NCI-H2107 (cell line): ENCODE results near the gene BMPR1A.
"Not testable (repeated sequence)": the region's sequence is repeated elsewhere in the genome, so short reads cannot be mapped to it uniquely, and the experiment has no call there.

Experiments
- DNase-seq: peaks from one replicate; lab custom pipeline; 2025; lab: John Stamatoyannopoulos, UW

BMPR1A gene

GRCh38 chr10:86941991-86942421 lies 185.6 kb downstream of the BMPR1A start:
- no peak for DNase-seq

DNA sequence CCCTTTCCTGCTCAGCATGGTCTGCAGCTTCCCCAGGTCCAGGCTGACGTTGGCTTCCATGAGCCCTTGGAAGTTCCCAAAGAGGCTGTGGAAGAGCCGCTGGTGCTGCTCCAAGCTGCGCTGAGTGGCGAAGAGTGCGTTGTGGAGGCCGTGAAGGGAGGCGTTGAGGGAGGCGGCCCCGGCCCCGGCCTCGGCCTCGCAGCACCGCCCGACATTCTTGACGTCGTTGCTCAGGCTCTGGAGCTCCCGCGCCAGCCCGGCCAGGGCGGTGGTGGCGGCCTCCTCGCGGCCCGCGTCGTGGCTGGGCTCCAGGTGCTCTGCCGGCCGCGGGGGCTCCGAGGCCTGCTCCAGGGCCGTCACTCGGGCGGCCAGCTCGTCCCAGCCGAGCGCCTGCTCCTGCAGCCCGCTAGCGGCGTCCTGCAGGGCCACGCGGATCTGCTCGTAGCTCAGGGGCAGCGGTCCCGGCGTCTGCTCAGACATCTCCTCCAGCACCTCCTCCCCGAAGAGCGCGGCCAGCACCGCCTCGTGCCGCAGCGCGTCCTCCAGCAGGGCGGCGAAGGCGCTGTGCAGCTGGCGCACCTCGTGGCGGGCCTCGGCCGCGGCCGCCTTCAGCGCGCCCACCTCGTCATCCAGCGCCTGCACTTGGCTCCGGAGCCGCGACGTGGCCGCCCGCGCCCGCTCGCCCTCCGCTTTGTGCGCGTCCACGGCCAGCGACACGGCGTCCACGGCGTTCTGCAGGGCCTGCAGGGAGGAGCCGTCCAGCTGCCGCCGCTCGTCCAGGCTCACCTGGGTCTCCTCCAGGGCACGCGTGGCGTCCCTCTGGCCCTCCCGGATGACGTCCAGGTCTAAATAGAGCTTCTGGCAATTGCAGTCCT lies 186.3 kb downstream of the BMPR1A start:
- no peak for DNase-seq

DNA sequence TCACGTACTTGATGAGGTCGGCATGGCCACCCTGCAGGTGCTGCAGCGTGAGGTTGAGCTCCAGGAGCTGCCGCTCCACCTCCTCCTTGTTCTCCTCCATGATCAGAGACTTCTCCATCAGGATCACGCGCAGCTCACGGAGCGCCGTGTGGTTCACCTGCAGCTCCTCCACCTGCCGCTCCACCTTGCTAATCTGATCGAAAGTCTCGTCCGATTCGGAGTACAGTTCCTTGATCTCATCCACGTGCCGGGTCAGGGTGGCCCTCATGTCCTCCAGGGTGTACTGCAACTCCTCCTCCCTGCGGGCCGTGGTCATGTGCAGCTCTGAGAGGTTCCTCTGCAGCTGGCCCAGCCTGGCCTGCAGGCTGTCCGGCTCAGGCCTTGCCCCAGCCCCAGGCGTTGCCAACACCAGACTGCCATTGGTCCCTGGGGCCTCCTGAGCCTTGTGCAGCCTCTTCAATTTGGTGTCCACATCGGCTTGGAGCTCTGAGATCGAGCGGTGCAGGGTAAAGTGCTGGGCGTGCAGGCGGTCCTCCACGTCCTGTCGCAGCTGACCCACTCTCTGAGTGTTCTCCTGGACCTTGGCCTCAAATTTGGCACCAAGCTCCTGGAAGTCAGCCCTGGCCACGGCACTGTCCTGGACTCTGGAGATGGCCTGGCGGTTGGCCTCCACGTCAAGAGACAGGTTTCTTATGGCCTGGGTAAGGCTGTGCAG lies 187.1 kb downstream of the BMPR1A start:
- no peak for DNase-seq

GRCh38 chr10:86944031-86944419 lies 187.6 kb downstream of the BMPR1A start:
- DNase-seq, result no peak

DNA sequence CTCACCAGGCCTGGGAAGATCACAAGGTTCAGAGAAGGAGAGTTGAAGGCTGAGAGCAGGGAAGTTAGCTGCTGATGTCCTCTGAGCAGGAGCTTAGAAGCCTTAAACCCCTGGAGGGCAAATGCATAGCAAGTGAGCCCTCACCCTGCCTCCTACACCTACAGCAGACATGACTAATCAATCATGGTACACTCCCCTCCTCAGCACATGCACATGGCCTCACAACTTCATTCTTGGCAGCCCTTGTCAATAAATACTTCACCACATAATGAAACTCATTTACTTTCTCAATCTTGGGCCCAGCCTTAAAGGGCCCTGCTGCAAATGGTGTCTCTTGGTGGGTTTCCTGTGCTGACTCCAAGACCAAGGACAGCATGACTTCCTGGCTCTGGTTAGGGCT lies 188.1 kb downstream of the BMPR1A start:
- DNase-seq, result no peak

DNA sequence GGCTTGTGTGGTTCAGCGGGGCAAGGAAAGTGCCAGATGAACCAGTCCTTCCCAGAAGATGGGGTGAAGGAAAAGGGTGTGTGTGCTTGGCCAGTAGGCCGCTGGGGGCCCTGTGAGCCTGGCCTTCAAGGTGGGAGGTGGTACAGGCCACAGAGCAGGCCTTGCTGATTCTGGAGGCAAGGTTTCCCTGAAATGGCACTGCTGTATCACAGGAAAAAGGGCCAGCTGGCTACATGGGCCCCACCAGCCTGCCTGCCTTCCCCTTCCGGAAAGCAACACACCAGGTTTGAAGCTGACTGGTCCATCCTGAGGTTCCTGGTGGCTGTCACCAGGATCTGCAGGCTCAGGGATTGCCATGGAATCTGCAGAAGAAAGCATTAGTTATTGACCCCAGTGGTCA lies 188.5 kb downstream of the BMPR1A start:
- no peak for DNase-seq

GRCh38 chr10:86945361-86946212 lies 189.2 kb downstream of the BMPR1A start:
- DNase-seq, result no peak

- DNase-seq, result peak; percentile 18
Measured at GRCh38 chr10:86946213-86947155, 190.1 kb downstream of the BMPR1A start.

DNA sequence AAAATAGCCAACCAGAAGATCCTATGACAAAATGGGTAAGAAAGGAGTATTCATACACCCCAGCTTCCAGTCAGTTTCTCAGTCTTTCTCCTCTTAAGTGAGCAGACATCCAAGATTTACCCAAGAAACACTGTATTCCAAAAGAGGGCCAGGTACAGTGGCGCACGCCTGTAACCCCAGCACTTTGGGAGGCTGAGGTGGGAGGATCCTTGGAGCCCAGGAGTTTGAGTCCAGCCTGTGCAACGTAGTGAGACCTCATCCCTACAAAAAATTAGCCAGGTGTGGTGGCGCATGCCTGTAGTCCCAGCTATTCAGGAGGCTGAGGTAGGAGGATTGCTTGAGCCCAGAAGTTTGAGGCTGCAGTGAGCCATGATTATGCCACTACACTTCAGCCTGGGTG lies 191.4 kb downstream of the BMPR1A start:
- DNase-seq, result not testable (repeated sequence)

- DNase-seq, result no peak
Measured at GRCh38 chr10:86950349-86950748, 193.9 kb downstream of the BMPR1A start.

DNA sequence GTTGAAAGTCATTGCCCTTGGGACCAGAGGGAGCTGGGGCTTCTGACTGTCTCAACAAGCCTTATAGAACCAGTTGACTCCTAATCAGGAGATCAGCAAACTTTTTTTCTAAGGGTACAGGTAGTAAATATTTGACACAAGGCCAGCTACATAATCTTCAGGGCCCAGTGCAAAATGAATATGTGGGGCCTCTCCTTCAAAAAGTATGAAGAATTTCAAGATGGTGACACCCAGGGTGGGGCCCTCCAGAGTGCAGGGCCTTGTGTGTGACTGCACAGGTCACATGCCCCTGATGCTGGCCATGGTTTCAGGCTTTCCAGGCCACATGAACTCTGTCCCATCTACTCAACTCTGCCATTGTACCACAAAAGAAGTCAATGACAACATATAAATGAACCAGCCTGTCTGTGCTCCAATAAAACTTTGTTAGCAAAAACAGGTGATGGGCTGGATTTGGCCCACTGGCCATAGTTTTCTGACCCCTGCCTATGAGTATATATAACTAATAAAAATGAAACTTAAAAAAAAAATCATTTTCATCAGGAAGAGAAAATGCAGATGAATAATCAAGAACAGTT lies 194.9 kb downstream of the BMPR1A start:
- no peak for DNase-seq

- DNase-seq, result no peak
Measured at GRCh38 chr10:86952106-86952505, 195.7 kb downstream of the BMPR1A start.

DNA sequence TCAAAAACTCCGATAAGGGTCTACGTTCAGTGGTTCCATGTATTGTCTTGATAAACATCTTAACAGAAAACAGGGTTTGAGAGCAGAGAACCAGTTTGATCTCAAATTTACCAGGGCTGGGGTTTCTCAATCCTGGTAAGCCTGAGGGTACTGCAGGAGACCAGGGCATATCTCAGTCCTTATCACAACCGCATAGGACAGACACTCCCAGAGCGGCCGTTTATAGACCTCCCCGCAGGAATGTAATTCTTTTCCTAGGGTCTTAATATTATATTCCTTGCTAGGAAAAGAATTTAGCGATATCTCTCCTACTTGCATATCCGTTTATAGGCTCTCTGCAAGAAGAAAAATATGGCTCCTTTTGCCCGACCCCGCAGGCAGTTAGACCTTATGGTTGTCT lies 196.3 kb downstream of the BMPR1A start:
- DNase-seq, result not testable (repeated sequence)

DNA sequence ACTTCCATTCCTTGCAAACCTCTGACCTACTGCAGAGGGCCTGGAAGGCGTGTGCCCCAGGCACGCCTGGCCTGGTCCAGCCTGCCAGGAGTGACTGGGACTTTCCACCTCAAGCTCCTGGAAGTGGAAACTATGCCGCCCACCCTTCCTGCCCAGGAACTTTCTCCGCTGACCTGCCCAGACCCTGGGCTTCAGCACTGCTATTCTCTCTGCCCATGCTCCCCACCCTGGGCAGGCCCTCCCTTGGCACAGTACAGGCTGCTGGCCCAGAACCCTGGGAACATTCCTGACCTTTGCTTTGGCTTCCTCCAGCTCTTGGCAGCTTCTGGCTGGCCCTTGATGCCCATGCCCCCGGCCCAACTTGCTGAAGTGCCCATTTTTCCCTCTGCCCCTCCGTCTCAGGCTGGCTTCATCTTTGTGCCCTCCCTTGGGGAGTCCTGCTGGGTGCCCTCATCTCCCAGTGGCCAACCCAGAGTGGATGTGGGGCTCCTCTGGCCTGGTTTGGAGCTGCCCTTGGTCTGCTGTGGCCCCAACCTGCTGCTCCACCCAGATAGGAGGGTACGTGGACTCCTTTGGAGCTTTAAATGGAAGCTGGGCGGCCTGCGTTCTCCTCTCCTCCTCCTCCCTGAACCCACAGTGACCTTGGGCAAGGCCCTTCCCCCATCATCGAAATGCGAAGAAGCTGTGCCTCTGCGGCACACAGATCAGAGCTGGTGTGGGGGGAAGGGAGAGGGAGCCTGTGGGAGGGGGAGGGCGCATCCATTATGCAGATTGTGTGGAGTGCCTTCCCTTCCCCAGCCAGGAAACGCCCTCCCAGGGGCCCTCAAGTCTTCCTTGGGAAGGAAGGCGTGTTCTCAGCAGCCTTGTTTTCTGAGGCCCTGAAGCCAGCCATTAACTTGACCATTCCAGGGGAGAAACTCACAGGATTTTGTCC lies 197.6 kb downstream of the BMPR1A start:
- DNase-seq, result no peak

DNA sequence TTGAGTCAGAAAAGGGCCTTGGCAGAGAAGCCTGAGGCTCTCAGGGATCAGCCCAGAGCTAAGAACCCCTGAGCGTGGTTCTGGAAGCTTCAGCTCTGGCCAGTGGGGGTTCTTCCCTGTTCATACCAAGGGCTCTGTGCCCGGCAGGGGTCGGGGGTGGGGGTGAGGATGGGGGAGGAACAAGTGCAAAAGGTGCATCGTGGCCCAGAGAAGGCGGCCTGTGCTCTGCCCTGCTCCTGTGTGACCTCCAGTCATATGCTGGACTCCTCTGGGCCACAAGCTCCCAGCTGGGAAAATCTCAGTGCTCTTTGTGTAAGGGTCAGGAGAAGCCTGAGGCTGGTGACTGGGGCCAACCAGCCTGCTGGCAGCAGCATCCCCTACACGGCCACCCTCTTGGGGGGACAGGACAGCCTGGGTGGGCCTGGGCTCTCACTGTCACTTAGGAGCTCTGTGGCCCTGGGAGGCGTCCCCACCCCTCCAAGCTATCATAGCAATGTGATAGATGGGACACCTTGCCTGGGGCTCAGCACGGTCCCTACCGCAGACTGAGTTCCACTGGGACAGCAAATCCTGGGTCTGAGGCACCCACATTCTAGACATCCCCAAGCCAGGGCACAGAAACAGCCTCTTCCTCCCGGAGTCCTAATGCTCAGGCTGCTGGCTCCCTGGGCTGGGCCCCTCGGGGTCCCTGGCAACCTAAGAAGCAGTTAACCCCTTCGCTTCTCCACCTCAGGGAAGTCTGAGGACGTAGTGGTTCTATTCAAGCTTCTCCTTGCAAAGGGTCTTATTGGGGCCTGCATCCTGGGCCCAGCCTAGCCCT lies 198.5 kb downstream of the BMPR1A start:
- DNase-seq, result no peak

- no peak for DNase-seq
Measured at GRCh38 chr10:86955501-86956194, 199.2 kb downstream of the BMPR1A start.

DNA sequence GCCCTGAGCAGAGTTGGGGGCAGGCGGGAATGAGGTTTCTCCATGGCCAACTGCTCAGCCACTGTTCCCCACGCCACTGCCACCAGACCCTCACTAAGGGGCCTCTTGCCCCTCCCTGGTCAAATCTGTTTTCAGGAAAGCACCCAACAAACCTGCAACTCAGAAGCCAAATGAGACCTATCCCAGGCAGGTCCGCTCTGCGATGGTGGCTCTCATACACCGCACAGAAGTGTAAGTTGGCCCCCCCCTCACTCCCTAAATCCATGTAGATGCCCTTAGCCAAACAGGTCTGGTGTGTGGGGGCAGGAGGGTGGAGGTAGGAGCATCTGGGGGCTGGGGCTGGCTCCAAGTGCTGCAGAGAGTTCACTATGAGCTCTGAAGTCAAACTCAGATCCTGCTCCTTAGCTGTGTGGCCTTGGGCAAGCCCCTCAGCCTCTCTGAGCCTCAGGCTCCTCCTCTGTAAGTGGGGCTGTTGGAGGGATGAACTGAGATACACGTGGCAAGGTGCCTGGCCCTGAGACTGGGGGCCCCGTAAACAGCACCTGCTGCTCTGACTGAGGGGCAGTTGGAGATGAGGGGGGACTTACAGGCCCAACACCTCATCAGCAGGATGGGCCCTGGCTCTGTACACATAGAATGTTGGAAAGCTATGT lies 199.9 kb downstream of the BMPR1A start:
- no peak for DNase-seq
